ENCODE results near the gene GSTA5. TPM values are rescaled to one million over a fixed set of nuclear protein-coding genes. Genes with fewer than 3 reads are reported as not detected.
A peak's percentile ranks its signal among the peaks of the same experiment; 100 is the strongest.
"Not testable (repeated sequence)": the region's sequence is repeated elsewhere in the genome, so short reads cannot be mapped to it uniquely, and the experiment has no call there.

Gene GSTA5
- total RNA-seq, 4 donors from 2014 or later: not detected

DNA sequence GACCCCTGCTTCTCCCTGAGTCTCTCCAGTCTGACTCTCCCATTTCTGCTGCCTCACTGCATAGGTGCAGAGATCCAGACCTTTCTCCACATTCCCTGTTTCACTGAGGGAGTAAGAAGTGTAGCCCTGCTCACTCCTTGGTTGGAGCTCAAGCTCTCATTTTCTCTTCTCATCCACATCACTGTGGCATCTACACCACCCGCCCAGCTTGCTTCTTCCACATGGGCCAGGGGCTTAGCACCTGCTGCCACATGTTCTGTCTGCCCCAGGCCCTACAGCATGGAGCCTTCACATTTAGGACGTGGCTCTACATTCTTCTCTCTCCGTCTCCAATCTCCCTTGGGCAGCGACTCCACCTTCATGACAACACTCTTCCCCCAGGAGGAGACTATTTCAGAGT, 8.5 kb upstream of the GSTA5 start:
- no peaks in the 10 kb centered on the region for H3K36me3 ChIP-seq
- ATAC-seq: no peak
- TF ChIP-seq, protein P1, sequence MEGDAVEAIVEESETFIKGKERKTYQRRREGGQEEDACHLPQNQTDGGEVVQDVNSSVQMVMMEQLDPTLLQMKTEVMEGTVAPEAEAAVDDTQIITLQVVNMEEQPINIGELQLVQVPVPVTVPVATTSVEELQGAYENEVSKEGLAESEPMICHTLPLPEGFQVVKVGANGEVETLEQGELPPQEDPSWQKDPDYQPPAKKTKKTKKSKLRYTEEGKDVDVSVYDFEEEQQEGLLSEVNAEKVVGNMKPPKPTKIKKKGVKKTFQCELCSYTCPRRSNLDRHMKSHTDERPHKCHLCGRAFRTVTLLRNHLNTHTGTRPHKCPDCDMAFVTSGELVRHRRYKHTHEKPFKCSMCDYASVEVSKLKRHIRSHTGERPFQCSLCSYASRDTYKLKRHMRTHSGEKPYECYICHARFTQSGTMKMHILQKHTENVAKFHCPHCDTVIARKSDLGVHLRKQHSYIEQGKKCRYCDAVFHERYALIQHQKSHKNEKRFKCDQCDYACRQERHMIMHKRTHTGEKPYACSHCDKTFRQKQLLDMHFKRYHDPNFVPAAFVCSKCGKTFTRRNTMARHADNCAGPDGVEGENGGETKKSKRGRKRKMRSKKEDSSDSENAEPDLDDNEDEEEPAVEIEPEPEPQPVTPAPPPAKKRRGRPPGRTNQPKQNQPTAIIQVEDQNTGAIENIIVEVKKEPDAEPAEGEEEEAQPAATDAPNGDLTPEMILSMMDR (IDR thresholded peaks at IDR 0.05): no peak
- no peak for TF ChIP-seq POLR2AphosphoS5 (IDR thresholded peaks at IDR 0.05)
- no peak for TF ChIP-seq EP300 (IDR thresholded peaks at IDR 0.05)
- TF ChIP-seq POLR2A (IDR thresholded peaks at IDR 0.05): no peak
- WGBS, 2 donors (ENCODE audit: low coverage in 1 of 2): 78% methylated on average over 1 to 4 of the region's 4 CpGs
- H3K4me3 ChIP-seq: no peak overlapping the region
- H3K4me1 ChIP-seq: no peaks in the 10 kb centered on the region
- H3K9me3 ChIP-seq: peaks cover 0 to 9% (median 0%) of the 10 kb centered on the region in 3 donors
- no peak overlapping the region for H3K27ac ChIP-seq
- no peaks in the 10 kb centered on the region for H3K27me3 ChIP-seq

DNA sequence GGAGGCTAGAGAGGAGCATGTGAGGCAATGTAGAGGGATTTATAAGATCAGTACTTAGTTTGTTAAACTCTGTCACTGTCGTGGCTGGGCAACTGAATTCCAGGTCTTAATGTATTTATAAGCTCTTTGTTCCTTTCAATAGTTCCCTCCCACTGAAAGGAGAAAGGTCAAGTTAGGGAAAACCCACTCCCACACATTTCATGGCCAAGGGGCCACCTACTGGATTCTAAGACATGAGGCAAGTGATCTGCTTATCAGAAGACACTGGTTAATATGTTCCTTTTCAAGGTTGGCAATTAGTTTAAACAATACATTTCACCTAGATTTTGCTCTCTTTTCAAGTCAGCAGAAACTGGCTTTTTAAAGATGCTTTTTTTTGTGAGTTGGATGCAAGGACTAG, 5.4 kb upstream of the GSTA5 start:
- Histone ChIP-seq H3K27me3 (no peaks in the 10 kb centered on the region), H3K27ac (no peak overlapping the region), H3K36me3 (no peaks in the 10 kb centered on the region), H3K9me3 (peaks cover 0 to 9% (median 0%) of the 10 kb centered on the region in 3 donors), H3K4me1 (no peaks in the 10 kb centered on the region), H3K4me3 (no peak overlapping the region)
- 30 to 50% methylated on average over 1 of the region's 1 CpG for WGBS, 2 donors (ENCODE audit: low coverage in 1 of 2)
- ATAC-seq: no peak
- no peak for TF ChIP-seq POLR2AphosphoS5 (IDR thresholded peaks at IDR 0.05)
- no peak for TF ChIP-seq EP300 (IDR thresholded peaks at IDR 0.05)
- TF ChIP-seq POLR2A (IDR thresholded peaks at IDR 0.05): no peak
- TF ChIP-seq, protein P1 (IDR thresholded peaks at IDR 0.05): no peak

DNA sequence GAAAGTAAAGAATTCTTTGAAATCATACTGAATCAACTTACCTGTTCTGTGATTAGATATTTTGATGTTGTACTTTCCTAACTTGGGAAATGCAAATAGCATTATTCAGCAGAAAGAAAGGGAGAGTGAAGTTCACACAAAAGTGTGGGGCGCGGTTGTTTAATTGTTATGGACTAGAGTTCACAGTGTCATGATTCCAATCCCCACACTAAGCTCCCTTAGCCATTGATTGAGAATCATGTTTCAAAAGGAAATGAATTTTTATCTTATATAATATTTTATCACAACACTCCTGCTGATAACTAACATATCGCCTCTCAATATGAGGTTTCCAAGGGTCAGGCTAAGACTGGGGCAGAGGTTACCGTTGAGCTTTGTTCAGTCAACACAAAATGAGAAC, 3.0 kb upstream of the GSTA5 start:
- no peaks in the 10 kb centered on the region for H3K27me3 ChIP-seq
- no peak overlapping the region for H3K27ac ChIP-seq
- no peak for ATAC-seq
- no peaks in the 10 kb centered on the region for H3K4me1 ChIP-seq
- 83 to 98% methylated on average over 4 of the region's 4 CpGs for WGBS, 2 donors (ENCODE audit: low coverage in 1 of 2)
- no peaks in the 10 kb centered on the region for H3K36me3 ChIP-seq
- TF ChIP-seq EP300 (IDR thresholded peaks at IDR 0.05): no peak
- peaks cover 0 to 5% (median 0%) of the 10 kb centered on the region in 3 donors for H3K9me3 ChIP-seq
- H3K4me3 ChIP-seq: no peak overlapping the region

DNA sequence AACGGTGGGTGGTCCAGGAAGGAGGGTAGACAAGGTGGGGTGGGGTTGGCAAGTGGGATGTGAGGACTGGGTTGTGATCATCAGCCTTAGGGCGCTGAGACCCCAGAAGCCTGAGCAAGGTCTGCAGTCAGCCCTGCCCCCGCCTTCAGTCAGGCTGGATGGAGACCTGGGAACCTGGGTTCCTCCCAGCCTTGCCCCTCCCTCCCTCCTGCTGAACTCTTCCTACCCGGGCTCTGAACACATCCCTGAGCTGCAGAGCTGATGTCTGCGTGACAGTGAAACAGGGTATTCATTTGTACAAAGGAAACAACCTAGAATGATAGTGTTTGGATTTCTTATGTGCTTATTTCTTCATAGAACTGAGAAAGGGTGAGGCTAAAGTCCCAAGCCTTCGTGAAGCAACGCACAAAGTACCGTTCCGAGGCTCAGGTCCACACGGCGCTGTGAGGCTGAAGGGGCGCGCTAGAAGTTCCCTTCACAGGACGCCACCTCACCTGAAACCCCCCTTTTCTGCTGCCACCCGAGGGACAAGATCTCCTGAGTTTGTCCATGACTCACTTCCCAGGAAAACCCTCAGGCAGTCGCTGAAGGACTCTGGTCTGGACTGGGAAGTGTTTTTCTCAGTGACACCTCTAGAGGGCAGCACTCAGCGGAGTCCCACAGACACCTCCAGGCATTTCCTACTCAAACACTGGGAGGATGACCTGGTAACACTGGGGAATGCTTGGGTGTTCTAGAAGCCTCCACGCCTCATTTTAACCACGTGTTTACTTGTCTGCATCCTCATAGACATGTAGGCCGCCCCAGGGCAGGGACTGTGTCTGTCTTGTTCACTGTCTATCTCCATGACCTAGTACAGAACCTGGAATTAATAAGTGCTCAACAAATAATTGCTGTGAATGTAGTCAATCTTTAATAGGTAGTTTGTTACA, 1.2 kb downstream of the GSTA5 start:
- TF ChIP-seq, protein P1 (IDR thresholded peaks at IDR 0.05): peak in 3 of 4 experiments; percentile 10 to 54 (median 25)
- TF ChIP-seq POLR2AphosphoS5 (IDR thresholded peaks at IDR 0.05): no peak
- Histone ChIP-seq H3K4me1 (no peaks in the 10 kb centered on the region), H3K9me3 (no peaks in the 10 kb centered on the region), H3K4me3 (no peak overlapping the region), H3K27me3 (no peaks in the 10 kb centered on the region), H3K36me3 (no peaks in the 10 kb centered on the region), H3K27ac (no peak overlapping the region)
- WGBS, 2 donors (ENCODE audit: low coverage in 1 of 2): 69 to 80% methylated on average over 11 of the region's 20 CpGs
- ATAC-seq: peak; percentile 22

DNA sequence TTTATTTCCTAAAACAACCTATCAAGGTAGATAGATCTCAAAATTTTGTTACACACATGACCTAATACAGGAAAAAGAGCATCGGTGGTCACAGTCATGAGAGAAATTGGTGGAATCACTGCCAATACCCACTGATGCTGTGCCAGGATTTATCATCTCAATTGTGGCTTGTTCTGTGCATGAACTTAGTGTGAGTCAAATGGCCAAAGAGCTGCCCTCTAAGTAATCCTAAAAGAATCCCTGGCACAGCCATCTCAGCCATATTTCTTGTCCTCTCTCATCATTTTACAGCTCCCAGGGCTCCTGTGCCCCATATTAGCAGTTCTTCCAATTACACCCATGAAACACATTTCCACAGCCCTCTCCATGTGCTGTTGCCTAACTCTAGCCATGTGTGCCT, 6.1 kb downstream of the GSTA5 start:
- ATAC-seq: no peak
- Histone ChIP-seq H3K27ac (no peak overlapping the region), H3K4me1 (no peaks in the 10 kb centered on the region), H3K27me3 (no peaks in the 10 kb centered on the region), H3K9me3 (no peaks in the 10 kb centered on the region), H3K36me3 (no peaks in the 10 kb centered on the region), H3K4me3 (no peak overlapping the region)
- WGBS, 2 donors (ENCODE audit: low coverage in 1 of 2): 71 to 100% methylated on average over 1 of the region's 1 CpG
- TF ChIP-seq POLR2A (IDR thresholded peaks at IDR 0.05): no peak
- TF ChIP-seq, protein P1 (IDR thresholded peaks at IDR 0.05): no peak
- TF ChIP-seq POLR2AphosphoS5 (IDR thresholded peaks at IDR 0.05): no peak
- TF ChIP-seq EP300 (IDR thresholded peaks at IDR 0.05): no peak

DNA sequence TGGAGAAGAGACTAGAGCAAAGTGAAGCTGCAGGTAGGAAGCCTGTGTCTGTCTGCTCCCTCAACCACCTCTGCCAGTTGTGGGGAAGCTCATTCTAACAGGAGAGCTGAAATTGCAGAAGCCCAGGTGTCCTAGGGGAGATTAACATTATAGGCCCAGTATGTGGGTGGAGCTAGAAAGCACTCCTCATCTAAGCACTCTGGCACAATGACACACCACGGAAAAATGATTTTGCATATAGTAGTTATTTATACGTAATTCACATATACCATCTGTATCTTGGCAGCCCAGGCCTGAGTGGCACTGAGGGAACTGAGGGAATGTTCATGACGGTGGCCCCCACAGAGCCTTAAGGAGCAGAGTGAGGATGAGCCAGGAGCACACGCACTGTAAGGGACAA, 9.7 kb downstream of the GSTA5 start:
- WGBS, 2 donors (ENCODE audit: low coverage in 1 of 2): 67 to 83% methylated on average over 1 to 4 of the region's 4 CpGs
- not testable (repeated sequence) for H3K4me1 ChIP-seq

More for the DNA sequence above, 9.7 kb downstream of the GSTA5 start:
- not testable (repeated sequence) for H3K27ac ChIP-seq, H3K36me3 ChIP-seq, H3K4me3 ChIP-seq, ATAC-seq, H3K27me3 ChIP-seq, H3K9me3 ChIP-seq

All from gastroesophageal sphincter (tissue), 4 donors.